ENCODE data around the gene VAC14. TPM values are rescaled to one million over a fixed set of nuclear protein-coding genes. Genes with fewer than 3 reads are reported as not detected.

VAC14 gene
- total and polyA plus RNA-seq, 2 experiments from 2014 or later = 42.3 to 77.7 TPM

- Mint-ChIP-seq H3K4me1 (peaks cover 20% of the 10 kb centered on the region), H3K4me3 (no peak overlapping the region), H3K27ac (no peak overlapping the region), H3K27me3 (ENCODE audit: insufficient read depth, low read depth, poor library complexity) (peaks cover 9% of the 10 kb centered on the region), H3K36me3 (ENCODE audit: low read depth) (peaks cover 7% of the 10 kb centered on the region; the same call in 2 of the 3 replicates), H3K9me3 (no peaks in the 10 kb centered on the region)
- DNase-seq (ENCODE audit: low spot score) (no peak), ATAC-seq (no peak)
- no peaks in the 10 kb centered on the region for H3K79me2 ChIP-seq (replicated peaks; ENCODE audit: insufficient read depth)
- H3K4me3 ChIP-seq = no peak overlapping the region
- no peaks in the 10 kb centered on the region for H3K36me3 ChIP-seq (ENCODE audit: insufficient read depth)
- H3K27me3 ChIP-seq (ENCODE audit: insufficient read depth) = no peaks in the 10 kb centered on the region
- H3K4me1 ChIP-seq (ENCODE audit: insufficient read depth) = peaks cover 9% of the 10 kb centered on the region
- no peaks in the 10 kb centered on the region; the same call in 1 of the 2 replicates for H4K20me1 ChIP-seq (replicated peaks; ENCODE audit: insufficient read depth)
- no peak overlapping the region for H3K4me2 ChIP-seq
- no peak for TF ChIP-seq POLR2AphosphoS5 (IDR thresholded peaks at IDR 0.05; ENCODE audit: low read depth)
- no peak for TF ChIP-seq ZNF462 (CRISPR knock-in tag; IDR thresholded peaks at IDR 0.05)
- no peak for TF ChIP-seq CREB1 (CRISPR knock-in tag; IDR thresholded peaks at IDR 0.05; ENCODE audit: low read depth)
- no peak for TF ChIP-seq REST (IDR thresholded peaks at IDR 0.05; ENCODE audit: unreplicated experiment)
- TF ChIP-seq ZNF114 (CRISPR knock-in tag; IDR thresholded peaks at IDR 0.05) = no peak
- no peak for TF ChIP-seq CTCF (conservative IDR thresholded peaks at IDR 0.05; ENCODE audit: low read depth in 2 of 2)
- no peak for TF ChIP-seq STAT1 (IDR thresholded peaks at IDR 0.05; ENCODE audit: unreplicated experiment)
- TF ChIP-seq, protein P1, sequence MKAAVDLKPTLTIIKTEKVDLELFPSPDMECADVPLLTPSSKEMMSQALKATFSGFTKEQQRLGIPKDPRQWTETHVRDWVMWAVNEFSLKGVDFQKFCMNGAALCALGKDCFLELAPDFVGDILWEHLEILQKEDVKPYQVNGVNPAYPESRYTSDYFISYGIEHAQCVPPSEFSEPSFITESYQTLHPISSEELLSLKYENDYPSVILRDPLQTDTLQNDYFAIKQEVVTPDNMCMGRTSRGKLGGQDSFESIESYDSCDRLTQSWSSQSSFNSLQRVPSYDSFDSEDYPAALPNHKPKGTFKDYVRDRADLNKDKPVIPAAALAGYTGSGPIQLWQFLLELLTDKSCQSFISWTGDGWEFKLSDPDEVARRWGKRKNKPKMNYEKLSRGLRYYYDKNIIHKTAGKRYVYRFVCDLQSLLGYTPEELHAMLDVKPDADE (IDR thresholded peaks at IDR 0.05) = no peak
- H3K9me2 ChIP-seq (ENCODE audit: insufficient read depth) = no peaks in the 10 kb centered on the region
- no peaks in the 10 kb centered on the region for H3F3A ChIP-seq (replicated peaks; ENCODE audit: low read depth)
- H2AFZ ChIP-seq = no peak overlapping the region
- H3K27ac ChIP-seq (ENCODE audit: low read depth) = no peak overlapping the region
Observed at GRCh38 chr16:70752426-70752825, 48.5 kb downstream of the VAC14 start.

All from GM23338 (cell line).